ENCODE measurements around the gene EIF5.

The EIF5 gene

DNA sequence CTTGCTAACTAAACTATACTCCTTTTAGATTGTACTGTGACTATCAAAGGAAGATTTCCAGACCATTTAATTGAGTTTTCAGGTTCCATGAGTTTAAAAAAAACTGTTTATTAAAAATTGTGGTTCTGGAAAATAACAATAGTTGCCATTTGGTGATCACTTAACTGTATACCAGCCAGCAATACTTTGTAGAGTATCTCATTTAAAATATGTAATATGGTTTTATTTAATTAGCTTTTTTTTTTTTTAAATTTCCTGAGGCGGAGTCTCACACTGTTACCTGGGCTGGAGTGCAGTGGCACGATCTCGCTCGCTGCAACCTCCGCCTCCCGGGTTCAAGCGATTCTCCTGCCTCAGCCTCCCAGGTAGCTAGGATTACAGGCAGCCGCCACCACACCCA is 58.5 kb downstream of the EIF5 start:
- no peak for TF ChIP-seq CTCF (IDR thresholded peaks at IDR 0.05; ENCODE audit: low read depth, low read length, missing control alignments)
- DNase-seq (ENCODE audit: extremely low read depth, low read depth) = no peak
- no peak overlapping the region for H3K4me3 ChIP-seq (replicated peaks; ENCODE audit: low read depth, low read length)

DNA sequence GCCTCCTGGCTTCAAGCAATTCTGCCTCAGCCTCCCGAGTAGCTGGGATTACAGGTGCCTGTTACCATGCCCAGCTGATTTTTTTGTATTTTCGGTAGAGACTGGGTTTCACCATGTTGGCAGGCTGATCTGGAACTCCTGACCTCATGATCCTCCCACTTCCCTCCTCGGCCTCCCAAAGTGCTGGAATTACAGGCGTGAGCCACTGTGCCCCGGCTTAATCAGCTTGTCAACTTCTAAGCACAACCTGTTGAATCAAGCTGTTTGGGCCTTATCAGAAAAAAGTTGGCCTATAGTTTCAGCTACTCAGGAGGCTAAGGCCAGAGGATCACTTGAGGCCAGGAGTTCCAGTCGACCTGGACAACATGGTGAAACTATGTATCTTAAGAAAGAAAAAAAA is 59.0 kb downstream of the EIF5 start:
- H3K4me3 ChIP-seq (replicated peaks; ENCODE audit: low read depth, low read length) = no peak overlapping the region
- no peak for TF ChIP-seq CTCF (IDR thresholded peaks at IDR 0.05; ENCODE audit: low read depth, low read length, missing control alignments)
- DNase-seq (ENCODE audit: extremely low read depth, low read depth) = no peak

GRCh38 chr14:103393676-103394626 is 59.9 kb downstream of the EIF5 start:
- DNase-seq (ENCODE audit: extremely low read depth, low read depth) = no peak
- TF ChIP-seq CTCF (IDR thresholded peaks at IDR 0.05; ENCODE audit: low read depth, low read length, missing control alignments) = peak; percentile 61
- no peak overlapping the region for H3K4me3 ChIP-seq (replicated peaks; ENCODE audit: low read depth, low read length)
